Neural cell (in vitro differentiated cells): ENCODE data around the gene CDKN2AIP. TPM values are rescaled to one million over a fixed set of nuclear protein-coding genes. Genes with fewer than 3 reads are reported as not detected.

Experiments used
- H2AFZ ChIP-seq: fragments of 200-600, 300-800 bp; sonication (generic), shearing (Covaris generic); 2 replicates; pipeline ENCODE4 v1.6.0; 2014; ENCODE audit warnings: low read depth, mild to moderate bottlenecking, antibody characterized with exemption, low read length, moderate library complexity
- H3F3A ChIP-seq: fragments of 200-600 bp; shearing (Covaris generic); 2 replicates; pipeline ENCODE4 v1.6.1; 2016; ENCODE audit warnings: mild to moderate bottlenecking, moderate library complexity, mixed read lengths, antibody characterized with exemption, low read length; ENCODE audit not compliant: insufficient read depth, poor library complexity, severe bottlenecking
- H3K27ac ChIP-seq: fragments of 200-600, 300-800 bp; sonication (generic), shearing (Covaris generic); 2 replicates; pipeline ENCODE4 v1.5.1; 2014; ENCODE audit warnings: mild to moderate bottlenecking, low read length, moderate library complexity
- H3K27me3 ChIP-seq: fragments of 300-800, 200-600 bp; sonication (generic), shearing (Covaris generic); 2 replicates; pipeline ENCODE4 v1.6.0; 2014; ENCODE audit warnings: mild to moderate bottlenecking, low read depth, low read length, moderate library complexity; ENCODE audit not compliant: insufficient read depth
- H3K36me3 ChIP-seq: fragments of 300-800, 200-600 bp; sonication (generic), shearing (Covaris generic); 2 replicates; pipeline ENCODE4 v1.5.1; 2014; ENCODE audit warnings: mild to moderate bottlenecking, antibody characterized with exemption, low read length, moderate library complexity; ENCODE audit not compliant: insufficient read depth
- H3K4me2 ChIP-seq: fragments of 300-800, 200-600 bp; sonication (generic), shearing (Covaris generic); 2 replicates; pipeline ENCODE4 v1.6.0; 2014; ENCODE audit warnings: mild to moderate bottlenecking, low read length
- H3K4me3 ChIP-seq: fragments of 300-800, 200-600 bp; sonication (generic), shearing (Covaris generic); 2 replicates; pipeline ENCODE4 v1.5.1; 2014; ENCODE audit warnings: mild to moderate bottlenecking, low read length, moderate library complexity
- H3K79me2 ChIP-seq: fragments of 200-600 bp; shearing (Covaris generic); replicated peaks from 2 replicates; pipeline ENCODE4 v1.6.0; 2014; ENCODE audit warnings: mild to moderate bottlenecking, low read length, moderate library complexity; ENCODE audit not compliant: insufficient read depth
- H3K9ac ChIP-seq: fragments of 300-800, 200-600 bp; sonication (generic), shearing (Covaris generic); 2 replicates; pipeline ENCODE4 v1.6.1; 2016; ENCODE audit warnings: mild to moderate bottlenecking, low read length, mixed read lengths
- H3K9me2 ChIP-seq: fragments of 200-600 bp; shearing (Covaris generic); 2 replicates; pipeline ENCODE4 v1.6.1; 2016; ENCODE audit warnings: mild to moderate bottlenecking, low read length, mixed read lengths; ENCODE audit not compliant: insufficient read depth
- H3K9me3 ChIP-seq: fragments of 200-600, 300-800 bp; sonication (generic), shearing (Covaris generic); 2 replicates; pipeline ENCODE4 v1.6.1; 2016; ENCODE audit warnings: mild to moderate bottlenecking, mixed run types, low read length, moderate library complexity, mixed read lengths
- H4K20me1 ChIP-seq: fragments of 200-600 bp; shearing (Covaris generic); 2 replicates; pipeline ENCODE4 v1.6.1; 2016; ENCODE audit warnings: mild to moderate bottlenecking, mixed run types; ENCODE audit not compliant: insufficient read depth
- EP300 ChIP-seq: fragments of 450-650 bp; conservative IDR thresholded peaks from 2 replicates; pipeline ENCODE4 v1.6.1; 2014; ENCODE audit warnings: antibody characterized with exemption, mild to moderate bottlenecking, moderate library complexity; ENCODE audit not compliant: poor library complexity, severe bottlenecking
- EZH2 ChIP-seq: fragments of 200-600, 300-800 bp; shearing (Covaris generic), sonication (generic); IDR thresholded peaks from 2 replicates; pipeline ENCODE4 v1.6.1; 2014; ENCODE audit warnings: antibody characterized with exemption, low read length, borderline replicate concordance, mild to moderate bottlenecking; ENCODE audit not compliant: insufficient read depth, poor library complexity, severe bottlenecking
- MXI1 ChIP-seq: fragments of 450-650 bp; conservative IDR thresholded peaks from 2 replicates; pipeline ENCODE4 v1.6.1; 2014; ENCODE audit warnings: antibody characterized with exemption, mild to moderate bottlenecking; ENCODE audit not compliant: poor library complexity, severe bottlenecking
- POLR2AphosphoS5 ChIP-seq: IDR thresholded peaks from 2 replicates; pipeline ENCODE4 v1.6.1; 2012
- RAD21 ChIP-seq: fragments of 450-650 bp; conservative IDR thresholded peaks from 2 replicates; pipeline ENCODE4 v1.6.1; 2014; ENCODE audit warnings: antibody characterized with exemption, mild to moderate bottlenecking, moderate library complexity
- SMC3 ChIP-seq: fragments of 450-650 bp; conservative IDR thresholded peaks from 2 replicates; pipeline ENCODE4 v1.6.1; 2014; ENCODE audit warnings: antibody characterized with exemption, mild to moderate bottlenecking, moderate library complexity; ENCODE audit not compliant: poor library complexity
- TAF1 ChIP-seq: IDR thresholded peaks from 2 replicates; pipeline ENCODE4 v1.6.1; 2012; ENCODE audit warnings: low read depth
- polyA plus RNA-seq: library from polyadenylated mRNA; depleted of rRNA; stranded (reverse); fragments of >200 nt; gene quantifications from 2 replicates; pipeline ENCODE4 v1.2.3, GENCODE V29; 2014
- TF ChIP-seq, protein P1 (sequence below): fragments of 450-650 bp; IDR thresholded peaks from 2 replicates; pipeline ENCODE4 v1.5.1; 2014; ENCODE audit warnings: antibody characterized with exemption, mild to moderate bottlenecking, moderate library complexity; ENCODE audit not compliant: poor library complexity, severe bottlenecking
- TF ChIP-seq, protein P2 (sequence below): IDR thresholded peaks from 2 replicates; pipeline ENCODE4 v1.6.1; 2012; ENCODE audit warnings: borderline replicate concordance

The CDKN2AIP gene
- polyA plus RNA-seq, 1 donor from 2014 or later, result 58.9 TPM

GRCh38 chr4:183398298-183399125 lies 45.9 kb upstream of the CDKN2AIP start:
- Histone ChIP-seq H3K4me2 (no peak overlapping the region), H3F3A (no peaks in the 10 kb centered on the region), H3K9me3 (no peaks in the 10 kb centered on the region), H3K9me2 (no peaks in the 10 kb centered on the region), H3K9ac (no peak overlapping the region), H3K4me3 (peak overlapping the region; percentile 56), H2AFZ (no peak overlapping the region), H3K36me3 (no peaks in the 10 kb centered on the region), H3K27ac (no peak overlapping the region), H4K20me1 (no peaks in the 10 kb centered on the region), H3K27me3 (peaks cover 14% of the 10 kb centered on the region), H3K79me2 (no peaks in the 10 kb centered on the region)
- TF ChIP-seq SMC3 (no peak), MXI1 (no peak), TAF1 (no peak), RAD21 (no peak), EZH2 (no peak)
- TF ChIP-seq, protein P1, sequence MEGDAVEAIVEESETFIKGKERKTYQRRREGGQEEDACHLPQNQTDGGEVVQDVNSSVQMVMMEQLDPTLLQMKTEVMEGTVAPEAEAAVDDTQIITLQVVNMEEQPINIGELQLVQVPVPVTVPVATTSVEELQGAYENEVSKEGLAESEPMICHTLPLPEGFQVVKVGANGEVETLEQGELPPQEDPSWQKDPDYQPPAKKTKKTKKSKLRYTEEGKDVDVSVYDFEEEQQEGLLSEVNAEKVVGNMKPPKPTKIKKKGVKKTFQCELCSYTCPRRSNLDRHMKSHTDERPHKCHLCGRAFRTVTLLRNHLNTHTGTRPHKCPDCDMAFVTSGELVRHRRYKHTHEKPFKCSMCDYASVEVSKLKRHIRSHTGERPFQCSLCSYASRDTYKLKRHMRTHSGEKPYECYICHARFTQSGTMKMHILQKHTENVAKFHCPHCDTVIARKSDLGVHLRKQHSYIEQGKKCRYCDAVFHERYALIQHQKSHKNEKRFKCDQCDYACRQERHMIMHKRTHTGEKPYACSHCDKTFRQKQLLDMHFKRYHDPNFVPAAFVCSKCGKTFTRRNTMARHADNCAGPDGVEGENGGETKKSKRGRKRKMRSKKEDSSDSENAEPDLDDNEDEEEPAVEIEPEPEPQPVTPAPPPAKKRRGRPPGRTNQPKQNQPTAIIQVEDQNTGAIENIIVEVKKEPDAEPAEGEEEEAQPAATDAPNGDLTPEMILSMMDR, result peak; percentile 44
- TF ChIP-seq, protein P2, sequence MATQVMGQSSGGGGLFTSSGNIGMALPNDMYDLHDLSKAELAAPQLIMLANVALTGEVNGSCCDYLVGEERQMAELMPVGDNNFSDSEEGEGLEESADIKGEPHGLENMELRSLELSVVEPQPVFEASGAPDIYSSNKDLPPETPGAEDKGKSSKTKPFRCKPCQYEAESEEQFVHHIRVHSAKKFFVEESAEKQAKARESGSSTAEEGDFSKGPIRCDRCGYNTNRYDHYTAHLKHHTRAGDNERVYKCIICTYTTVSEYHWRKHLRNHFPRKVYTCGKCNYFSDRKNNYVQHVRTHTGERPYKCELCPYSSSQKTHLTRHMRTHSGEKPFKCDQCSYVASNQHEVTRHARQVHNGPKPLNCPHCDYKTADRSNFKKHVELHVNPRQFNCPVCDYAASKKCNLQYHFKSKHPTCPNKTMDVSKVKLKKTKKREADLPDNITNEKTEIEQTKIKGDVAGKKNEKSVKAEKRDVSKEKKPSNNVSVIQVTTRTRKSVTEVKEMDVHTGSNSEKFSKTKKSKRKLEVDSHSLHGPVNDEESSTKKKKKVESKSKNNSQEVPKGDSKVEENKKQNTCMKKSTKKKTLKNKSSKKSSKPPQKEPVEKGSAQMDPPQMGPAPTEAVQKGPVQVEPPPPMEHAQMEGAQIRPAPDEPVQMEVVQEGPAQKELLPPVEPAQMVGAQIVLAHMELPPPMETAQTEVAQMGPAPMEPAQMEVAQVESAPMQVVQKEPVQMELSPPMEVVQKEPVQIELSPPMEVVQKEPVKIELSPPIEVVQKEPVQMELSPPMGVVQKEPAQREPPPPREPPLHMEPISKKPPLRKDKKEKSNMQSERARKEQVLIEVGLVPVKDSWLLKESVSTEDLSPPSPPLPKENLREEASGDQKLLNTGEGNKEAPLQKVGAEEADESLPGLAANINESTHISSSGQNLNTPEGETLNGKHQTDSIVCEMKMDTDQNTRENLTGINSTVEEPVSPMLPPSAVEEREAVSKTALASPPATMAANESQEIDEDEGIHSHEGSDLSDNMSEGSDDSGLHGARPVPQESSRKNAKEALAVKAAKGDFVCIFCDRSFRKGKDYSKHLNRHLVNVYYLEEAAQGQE, result no peak

GRCh38 chr4:183399126-183399522 lies 45.3 kb upstream of the CDKN2AIP start:
- no peak overlapping the region for H2AFZ ChIP-seq
- H3K4me2 ChIP-seq, result no peak overlapping the region
- H3K9me2 ChIP-seq, result no peaks in the 10 kb centered on the region
- no peak overlapping the region for H3K27ac ChIP-seq
- H3K36me3 ChIP-seq, result no peaks in the 10 kb centered on the region
- no peaks in the 10 kb centered on the region for H3K79me2 ChIP-seq
- H3K9ac ChIP-seq, result no peak overlapping the region
- TF ChIP-seq RAD21 (no peak), SMC3 (no peak), POLR2AphosphoS5 (no peak), TAF1 (no peak), MXI1 (no peak), EP300 (no peak), EZH2 (no peak)
- TF ChIP-seq, protein P2, result no peak
- TF ChIP-seq, protein P1, result no peak
- H3K27me3 ChIP-seq, result peaks cover 14% of the 10 kb centered on the region
- H3F3A ChIP-seq, result no peaks in the 10 kb centered on the region
- no peaks in the 10 kb centered on the region for H4K20me1 ChIP-seq
- H3K4me3 ChIP-seq, result peak overlapping the region; percentile 56
- no peaks in the 10 kb centered on the region for H3K9me3 ChIP-seq
